GM23248 (cell line): ENCODE measurements around the gene INAFM2. TPM values are rescaled to one million over a fixed set of nuclear protein-coding genes. Genes with fewer than 3 reads are reported as not detected.

ENCODE experiments used
- DNase-seq: peaks from one replicate; pipeline ENCODE4 v3.0.0-alpha.2; 2015
- H2AFZ ChIP-seq: fragments of 200-600 bp; sonication (generic); 2 replicates; pipeline ENCODE4 v1.6.1; 2016; ENCODE audit warnings: antibody characterized with exemption
- H3F3A ChIP-seq: fragments of 200-600 bp; sonication (generic); 2 replicates; pipeline ENCODE4 v1.6.1; 2016; ENCODE audit warnings: mild to moderate bottlenecking, antibody characterized with exemption, mixed run types; ENCODE audit not compliant: insufficient read depth
- H3K27ac ChIP-seq: fragments of 200-600 bp; sonication (generic); 2 replicates; pipeline ENCODE4 v1.5.1; 2016; ENCODE audit warnings: mild to moderate bottlenecking
- H3K27me3 ChIP-seq: fragments of 200-600 bp; sonication (generic); replicated peaks from 2 replicates; pipeline ENCODE4 v1.6.1; 2016; ENCODE audit warnings: mild to moderate bottlenecking; ENCODE audit not compliant: insufficient read depth
- H3K36me3 ChIP-seq: fragments of 200-600 bp; sonication (generic); 2 replicates; pipeline ENCODE4 v1.6.1; 2016; ENCODE audit warnings: low read depth, mild to moderate bottlenecking
- H3K4me1 ChIP-seq: fragments of 200-600 bp; sonication (generic); 2 replicates; pipeline ENCODE4 v1.6.1; 2016; ENCODE audit warnings: mild to moderate bottlenecking; ENCODE audit not compliant: insufficient read depth
- H3K4me2 ChIP-seq: fragments of 200-600 bp; sonication (generic); one replicate; pipeline ENCODE4 v1.6.1; 2016; ENCODE audit warnings: mild to moderate bottlenecking; ENCODE audit not compliant: unreplicated experiment
- H3K4me3 ChIP-seq: fragments of 200-600 bp; sonication (generic); 2 replicates; pipeline ENCODE4 v1.5.1; 2016; ENCODE audit warnings: mild to moderate bottlenecking
- H3K79me2 ChIP-seq: fragments of 200-600 bp; sonication (generic); 2 replicates; pipeline ENCODE4 v1.6.1; 2016; ENCODE audit warnings: mild to moderate bottlenecking; ENCODE audit not compliant: insufficient read depth
- H3K9ac ChIP-seq: fragments of 200-600 bp; sonication (generic); 2 replicates; pipeline ENCODE4 v1.6.1; 2016; ENCODE audit warnings: mild to moderate bottlenecking
- H3K9me2 ChIP-seq: fragments of 200-600 bp; sonication (generic); 2 replicates; pipeline ENCODE4 v1.6.1; 2016; ENCODE audit warnings: mixed run types, mild to moderate bottlenecking, moderate library complexity; ENCODE audit not compliant: insufficient read depth
- H3K9me3 ChIP-seq: fragments of 200-600 bp; sonication (generic); one replicate; pipeline ENCODE4 v1.6.1; 2017; ENCODE audit warnings: low read depth
- H4K20me1 ChIP-seq: fragments of 200-600 bp; sonication (generic); 2 replicates; pipeline ENCODE4 v1.6.0; 2016; ENCODE audit not compliant: insufficient read depth
- EZH2 ChIP-seq: fragments of 200-600 bp; sonication (generic); IDR thresholded peaks from 2 replicates; pipeline ENCODE4 v1.6.1; 2018; ENCODE audit warnings: antibody characterized with exemption, mild to moderate bottlenecking; ENCODE audit not compliant: insufficient read depth, poor library complexity, severe bottlenecking
- EZH2phosphoT487 ChIP-seq: fragments of 200-600 bp; sonication (generic); IDR thresholded peaks from 2 replicates; pipeline ENCODE4 v1.6.1; 2018; ENCODE audit warnings: antibody characterized with exemption, moderate library complexity, mild to moderate bottlenecking, low read depth; ENCODE audit not compliant: insufficient read depth
- WGBS, 2 experiments: methylation state at CpG; one replicate each; pipeline ENCODE4 v1.1.6; 2015 to 2017; ENCODE audit warnings: low lambda C conversion rate in 2 of 2, low coverage in 1 of 2; ENCODE audit errors: missing lambda C conversion rate in 2 of 2; 5-methylcytosine and 5-hydroxymethylcytosine counted together
- in situ Hi-C: fragments of 300-500 bp; cut with MboI; formaldehyde crosslinking; loops from 2 replicates; pipeline ENCODE4 v1.15.0; 2020
- polyA plus RNA-seq: library from polyadenylated mRNA; unstranded; fragments of >200 nt; fragmentation: Nextera tagmentation; extraction: Ambion mirVana; gene quantifications from 2 replicates; pipeline ENCODE4 v1.2.1, GENCODE V29; 2016
- total RNA-seq: library from RNA; depleted of rRNA; stranded (reverse); fragments of >200 nt; shearing (Covaris generic); gene quantifications from 2 replicates; pipeline ENCODE4 v1.2.3, GENCODE V29; 2014

INAFM2 gene
- total and polyA plus RNA-seq, 2 experiments from 2014 or later, result 4.5 to 16.6 TPM

DNA sequence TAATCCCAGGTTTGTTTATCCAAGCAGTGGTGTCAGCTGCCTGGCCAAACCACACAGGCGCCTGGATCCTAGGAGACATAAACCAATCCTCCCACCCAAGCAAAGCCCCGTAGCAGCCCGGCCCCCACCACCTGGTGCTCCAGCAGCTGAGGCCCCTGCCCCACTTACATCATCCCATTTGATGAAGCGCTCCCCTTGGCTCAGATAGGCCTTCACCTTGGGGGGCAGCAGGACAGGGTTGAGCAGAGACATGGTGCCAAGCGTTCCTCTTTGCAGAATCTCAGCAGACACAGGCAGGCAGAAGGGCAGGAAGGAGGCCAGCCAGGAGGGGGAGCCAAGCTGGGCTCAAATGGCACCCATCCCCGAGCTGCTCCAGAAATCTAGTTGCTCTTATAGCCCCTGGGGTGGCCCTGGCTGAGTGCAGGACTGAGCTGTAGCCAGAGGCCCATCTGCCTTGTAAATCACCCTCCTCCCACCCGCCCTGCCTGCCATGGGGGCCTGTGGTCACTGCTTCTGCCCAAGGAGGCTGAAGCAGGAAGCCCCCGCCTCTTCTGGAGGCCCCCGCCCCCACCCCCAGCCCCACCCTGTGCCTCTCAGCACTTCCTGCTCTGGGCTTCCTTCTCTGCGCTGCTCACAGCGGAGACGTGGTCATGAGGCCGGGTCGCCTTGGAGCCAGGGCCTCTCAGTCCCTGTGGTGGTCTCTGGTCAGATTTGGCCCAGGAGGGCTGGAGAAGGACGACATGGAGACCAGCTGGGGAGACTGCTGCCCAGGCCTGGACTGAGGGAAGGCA is 15.9 kb upstream of the INAFM2 start, which contains the start of gene PLCB2:
TSS of gene PLCB2 (minus strand) at position 515 of the 791 bp plus-strand sequence. CDS start at position 252, 263 bp downstream.
- Histone ChIP-seq H4K20me1 (no peaks in the 10 kb centered on the region), H3K9me2 (no peaks in the 10 kb centered on the region), H3K4me2 (no peak within 1 kb of the TSS), H3F3A (no peaks in the 10 kb centered on the region), H3K4me1 (no peaks in the 10 kb centered on the region), H3K36me3 (no peaks in the 10 kb centered on the region), H3K27me3 (no peaks in the 10 kb centered on the region; the same call in 1 of the 2 replicates), H3K9ac (no peak within 1 kb of the TSS), H2AFZ (no peak within 1 kb of the TSS), H3K27ac (no peak within 1 kb of the TSS), H3K9me3 (no peaks in the 10 kb centered on the region), H3K4me3 (no peak within 1 kb of the TSS), H3K79me2 (no peaks in the 10 kb centered on the region)
- no peak for DNase-seq
- TF ChIP-seq EZH2 (no peak), EZH2phosphoT487 (no peak)
- 73 to 75% methylated on average over 13 to 15 of the region's 15 CpGs for WGBS, 2 experiments
- in situ Hi-C loops, result no loop called here

DNA sequence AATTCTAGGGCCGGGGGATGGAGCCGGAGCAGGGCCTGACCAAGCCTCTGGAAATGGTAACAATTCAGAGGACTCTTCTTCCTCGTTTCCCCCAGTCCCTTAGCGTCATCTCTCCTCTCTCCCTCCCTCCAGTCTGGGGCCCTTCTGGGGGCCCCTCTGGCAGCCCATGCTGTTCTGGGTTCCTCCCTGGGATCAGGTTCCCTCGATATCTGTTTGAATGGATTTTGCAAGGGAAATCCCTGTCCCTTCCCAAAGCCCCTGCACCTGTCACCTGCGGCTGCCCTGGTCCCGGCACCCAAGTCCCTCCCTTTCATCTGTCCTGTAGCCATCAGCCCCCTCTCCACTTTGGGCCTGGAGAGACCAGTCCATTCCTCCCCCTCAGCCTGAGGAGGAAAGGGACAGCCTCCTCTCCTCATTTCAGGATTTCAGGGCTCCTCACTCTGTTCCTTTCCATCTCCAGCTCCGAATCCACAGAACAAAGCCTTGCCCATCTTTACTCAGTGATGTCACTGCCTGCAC is 14.1 kb upstream of the INAFM2 start:
- no peak for DNase-seq
- Histone ChIP-seq H3K27me3 (no peaks in the 10 kb centered on the region; the same call in 1 of the 2 replicates), H3K36me3 (no peaks in the 10 kb centered on the region), H3K9me3 (no peaks in the 10 kb centered on the region), H3F3A (peaks cover 4% of the 10 kb centered on the region), H3K9ac (no peak overlapping the region), H3K27ac (no peak overlapping the region), H2AFZ (no peak overlapping the region), H3K4me3 (no peak overlapping the region), H3K79me2 (no peaks in the 10 kb centered on the region), H4K20me1 (no peaks in the 10 kb centered on the region), H3K4me2 (no peak overlapping the region), H3K4me1 (peaks cover 12% of the 10 kb centered on the region), H3K9me2 (no peaks in the 10 kb centered on the region)
- 83 to 91% methylated on average over 8 of the region's 8 CpGs for WGBS, 2 experiments
- in situ Hi-C loops, result no loop called here
- TF ChIP-seq EZH2 (no peak), EZH2phosphoT487 (no peak)

DNA sequence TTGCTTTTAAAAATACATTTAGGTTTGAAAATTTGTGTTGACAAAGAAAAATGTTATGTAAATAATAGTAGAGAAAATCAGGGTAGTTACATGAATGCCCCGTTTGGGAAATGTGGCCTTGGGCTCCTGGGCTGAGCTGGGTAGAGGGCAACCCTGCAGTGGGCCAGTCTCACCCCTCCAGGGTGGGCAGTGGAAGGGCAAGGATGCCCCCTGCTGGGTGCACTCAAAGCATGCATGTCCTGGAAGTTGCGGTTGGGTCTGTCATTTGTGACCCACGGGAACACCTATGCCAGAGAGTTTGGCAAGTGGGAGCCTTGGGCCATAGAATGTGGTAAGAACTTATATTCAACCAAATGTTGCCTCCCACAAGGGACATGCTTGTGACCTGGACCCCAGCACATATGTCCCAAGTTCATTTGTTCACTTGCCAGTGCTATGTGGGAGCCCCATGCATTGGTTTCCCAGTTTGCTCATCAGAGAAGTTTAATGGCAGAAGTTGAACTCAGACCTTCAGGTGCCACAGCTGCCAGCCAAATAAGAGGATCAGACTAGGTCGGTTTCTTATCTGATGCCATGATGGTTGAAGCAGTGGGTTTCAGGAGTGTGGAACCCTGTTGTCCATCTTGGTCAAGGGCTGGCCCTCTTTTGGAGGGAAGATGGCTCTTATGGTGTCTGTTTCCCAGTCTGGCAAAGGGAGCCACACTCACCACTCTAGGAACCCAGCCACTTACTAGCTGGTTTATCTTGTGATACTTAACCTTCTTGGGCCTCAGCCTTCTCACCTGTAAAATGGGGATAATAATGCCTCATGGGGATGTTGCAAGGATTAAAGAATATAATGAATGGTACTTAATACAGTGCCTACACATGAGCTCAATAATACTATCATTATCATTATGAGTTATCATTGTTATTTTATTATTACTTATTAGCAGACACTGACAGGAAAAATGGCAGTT is 13.2 kb upstream of the INAFM2 start:
- no peaks in the 10 kb centered on the region for H3K79me2 ChIP-seq
- no peak overlapping the region for H3K27ac ChIP-seq
- H2AFZ ChIP-seq, result no peak overlapping the region
- peaks cover 21% of the 10 kb centered on the region for H3K4me1 ChIP-seq
- no peak overlapping the region for H3K9ac ChIP-seq
- no peak overlapping the region for H3K4me2 ChIP-seq
- no peaks in the 10 kb centered on the region for H3K9me2 ChIP-seq
- in situ Hi-C loops, result no loop called here
- no peaks in the 10 kb centered on the region; the same call in 1 of the 2 replicates for H3K27me3 ChIP-seq
- H3K9me3 ChIP-seq, result no peaks in the 10 kb centered on the region
- no peaks in the 10 kb centered on the region for H4K20me1 ChIP-seq
- WGBS, 2 experiments, result 1 to 11% methylated on average over 4 of the region's 4 CpGs
- TF ChIP-seq EZH2, result no peak
- TF ChIP-seq EZH2phosphoT487, result no peak
- peaks cover 7% of the 10 kb centered on the region for H3F3A ChIP-seq
- no peak overlapping the region for H3K4me3 ChIP-seq
- H3K36me3 ChIP-seq, result no peaks in the 10 kb centered on the region
- peak; percentile 53 for DNase-seq

DNA sequence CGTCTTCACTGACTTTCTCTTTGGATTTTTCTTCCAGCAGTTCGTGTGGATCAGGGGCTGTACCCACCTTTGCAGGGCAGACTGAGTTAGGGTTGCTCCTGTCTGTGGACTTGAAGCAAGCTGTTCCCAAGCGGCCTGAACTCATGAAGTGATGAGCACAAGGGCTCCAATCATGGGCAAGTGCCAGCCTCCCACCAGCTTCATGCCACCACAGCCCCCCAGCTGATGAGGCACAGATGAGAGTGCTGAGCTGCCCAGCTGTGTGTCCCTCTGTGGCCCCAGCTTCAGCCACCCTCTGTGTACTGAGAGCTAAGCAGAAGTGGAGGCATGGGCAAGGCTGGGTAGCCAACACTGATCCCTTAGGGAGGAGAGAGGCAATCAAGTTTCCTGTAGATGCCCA is 12.5 kb upstream of the INAFM2 start:
- H3K4me1 ChIP-seq, result peaks cover 27% of the 10 kb centered on the region
- no peaks in the 10 kb centered on the region for H3K9me3 ChIP-seq
- H3K36me3 ChIP-seq, result no peaks in the 10 kb centered on the region
- H4K20me1 ChIP-seq, result no peaks in the 10 kb centered on the region
- no peak overlapping the region for H3K27ac ChIP-seq
- H2AFZ ChIP-seq, result no peak overlapping the region
- H3K4me3 ChIP-seq, result no peak overlapping the region
- no peak for DNase-seq
- H3K9me2 ChIP-seq, result no peaks in the 10 kb centered on the region
- 38% methylated on average over 3 of the region's 3 CpGs for WGBS, 2 experiments
- peaks cover 7% of the 10 kb centered on the region for H3F3A ChIP-seq
- no peak overlapping the region for H3K4me2 ChIP-seq
- in situ Hi-C loops, result no loop called here
- H3K27me3 ChIP-seq, result no peaks in the 10 kb centered on the region; the same call in 1 of the 2 replicates
- no peaks in the 10 kb centered on the region for H3K79me2 ChIP-seq
- TF ChIP-seq EZH2 (no peak), EZH2phosphoT487 (no peak)
- H3K9ac ChIP-seq, result no peak overlapping the region
